GM23248 (cell line): Measurements from ENCODE around the gene SACM1L. TPM values are rescaled to one million over a fixed set of nuclear protein-coding genes. Genes with fewer than 3 reads are reported as not detected.
"Not testable (repeated sequence)": the region's sequence is repeated elsewhere in the genome, so short reads cannot be mapped to it uniquely, and the experiment has no call there.

Experiments used
- DNase-seq: peaks from one replicate; pipeline ENCODE4 v3.0.0-alpha.2; 2015
- H2AFZ ChIP-seq: fragments of 200-600 bp; sonication (generic); 2 replicates; pipeline ENCODE4 v1.6.1; 2016; ENCODE audit warnings: antibody characterized with exemption
- H3F3A ChIP-seq: fragments of 200-600 bp; sonication (generic); 2 replicates; pipeline ENCODE4 v1.6.1; 2016; ENCODE audit warnings: mild to moderate bottlenecking, antibody characterized with exemption, mixed run types; ENCODE audit not compliant: insufficient read depth
- H3K27ac ChIP-seq: fragments of 200-600 bp; sonication (generic); 2 replicates; pipeline ENCODE4 v1.5.1; 2016; ENCODE audit warnings: mild to moderate bottlenecking
- H3K27me3 ChIP-seq: fragments of 200-600 bp; sonication (generic); replicated peaks from 2 replicates; pipeline ENCODE4 v1.6.1; 2016; ENCODE audit warnings: mild to moderate bottlenecking; ENCODE audit not compliant: insufficient read depth
- H3K36me3 ChIP-seq: fragments of 200-600 bp; sonication (generic); 2 replicates; pipeline ENCODE4 v1.6.1; 2016; ENCODE audit warnings: low read depth, mild to moderate bottlenecking
- H3K4me1 ChIP-seq: fragments of 200-600 bp; sonication (generic); 2 replicates; pipeline ENCODE4 v1.6.1; 2016; ENCODE audit warnings: mild to moderate bottlenecking; ENCODE audit not compliant: insufficient read depth
- H3K4me2 ChIP-seq: fragments of 200-600 bp; sonication (generic); one replicate; pipeline ENCODE4 v1.6.1; 2016; ENCODE audit warnings: mild to moderate bottlenecking; ENCODE audit not compliant: unreplicated experiment
- H3K4me3 ChIP-seq: fragments of 200-600 bp; sonication (generic); 2 replicates; pipeline ENCODE4 v1.5.1; 2016; ENCODE audit warnings: mild to moderate bottlenecking
- H3K79me2 ChIP-seq: fragments of 200-600 bp; sonication (generic); 2 replicates; pipeline ENCODE4 v1.6.1; 2016; ENCODE audit warnings: mild to moderate bottlenecking; ENCODE audit not compliant: insufficient read depth
- H3K9ac ChIP-seq: fragments of 200-600 bp; sonication (generic); 2 replicates; pipeline ENCODE4 v1.6.1; 2016; ENCODE audit warnings: mild to moderate bottlenecking
- H3K9me2 ChIP-seq: fragments of 200-600 bp; sonication (generic); 2 replicates; pipeline ENCODE4 v1.6.1; 2016; ENCODE audit warnings: mixed run types, mild to moderate bottlenecking, moderate library complexity; ENCODE audit not compliant: insufficient read depth
- H3K9me3 ChIP-seq: fragments of 200-600 bp; sonication (generic); one replicate; pipeline ENCODE4 v1.6.1; 2017; ENCODE audit warnings: low read depth
- H4K20me1 ChIP-seq: fragments of 200-600 bp; sonication (generic); 2 replicates; pipeline ENCODE4 v1.6.0; 2016; ENCODE audit not compliant: insufficient read depth
- EZH2 ChIP-seq: fragments of 200-600 bp; sonication (generic); IDR thresholded peaks from 2 replicates; pipeline ENCODE4 v1.6.1; 2018; ENCODE audit warnings: antibody characterized with exemption, mild to moderate bottlenecking; ENCODE audit not compliant: insufficient read depth, poor library complexity, severe bottlenecking
- EZH2phosphoT487 ChIP-seq: fragments of 200-600 bp; sonication (generic); IDR thresholded peaks from 2 replicates; pipeline ENCODE4 v1.6.1; 2018; ENCODE audit warnings: antibody characterized with exemption, moderate library complexity, mild to moderate bottlenecking, low read depth; ENCODE audit not compliant: insufficient read depth
- WGBS, 2 experiments: methylation state at CpG; one replicate each; pipeline ENCODE4 v1.1.6; 2015 to 2017; ENCODE audit warnings: low lambda C conversion rate in 2 of 2, low coverage in 1 of 2; ENCODE audit errors: missing lambda C conversion rate in 2 of 2; 5-methylcytosine and 5-hydroxymethylcytosine counted together
- in situ Hi-C: fragments of 300-500 bp; cut with MboI; formaldehyde crosslinking; loops from 2 replicates; pipeline ENCODE4 v1.15.0; 2020
- polyA plus RNA-seq: library from polyadenylated mRNA; unstranded; fragments of >200 nt; fragmentation: Nextera tagmentation; extraction: Ambion mirVana; gene quantifications from 2 replicates; pipeline ENCODE4 v1.2.1, GENCODE V29; 2016
- total RNA-seq: library from RNA; depleted of rRNA; stranded (reverse); fragments of >200 nt; shearing (Covaris generic); gene quantifications from 2 replicates; pipeline ENCODE4 v1.2.3, GENCODE V29; 2014

SACM1L gene
- total and polyA plus RNA-seq, 2 experiments from 2014 or later = 33.6 to 33.9 TPM

DNA sequence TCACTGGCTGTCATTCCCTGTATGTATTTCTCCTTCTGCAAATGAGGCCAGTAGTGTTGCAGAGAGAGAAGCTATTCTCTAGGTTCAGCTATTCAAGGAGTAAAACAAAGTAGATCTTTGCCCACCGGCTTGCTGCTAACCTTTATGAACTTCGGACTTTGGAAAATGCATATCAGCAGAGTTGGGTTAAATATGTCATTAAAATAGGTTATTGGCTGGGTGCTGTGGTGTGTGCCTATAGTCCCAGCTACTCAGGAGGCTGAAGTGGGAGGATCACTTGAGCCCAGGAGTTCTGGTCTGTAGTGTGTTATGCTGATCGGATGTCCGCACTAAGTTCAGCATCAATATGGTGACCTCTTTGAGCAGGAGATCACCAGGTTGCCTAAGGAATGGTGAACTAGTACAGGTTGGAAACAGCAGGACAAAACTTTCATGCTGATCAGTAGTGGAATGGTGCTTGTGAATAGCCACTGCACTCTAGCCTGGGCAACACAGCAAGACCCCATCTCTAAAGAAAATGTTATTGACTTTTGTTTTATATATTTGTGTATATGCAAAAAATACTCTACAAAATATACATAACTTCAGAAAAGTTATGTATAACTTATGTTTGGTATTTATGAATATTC is 53.4 kb downstream of the SACM1L start:
- H3K36me3 ChIP-seq = peaks cover 56% of the 10 kb centered on the region
- no peak overlapping the region for H3K27ac ChIP-seq
- no peaks in the 10 kb centered on the region for H3K27me3 ChIP-seq
- 88 to 89% methylated on average over 4 of the region's 4 CpGs for WGBS, 2 experiments
- H3F3A ChIP-seq = no peaks in the 10 kb centered on the region
- no peak overlapping the region for H2AFZ ChIP-seq
- H3K9ac ChIP-seq = no peak overlapping the region
- H3K4me2 ChIP-seq = no peak overlapping the region
- no peaks in the 10 kb centered on the region for H3K9me3 ChIP-seq
- H4K20me1 ChIP-seq = no peaks in the 10 kb centered on the region
- no peak for DNase-seq
- H3K9me2 ChIP-seq = no peaks in the 10 kb centered on the region
- TF ChIP-seq EZH2phosphoT487 (no peak), EZH2 (no peak)
- no peaks in the 10 kb centered on the region for H3K79me2 ChIP-seq
- H3K4me3 ChIP-seq = no peak overlapping the region
- H3K4me1 ChIP-seq = no peaks in the 10 kb centered on the region
- in situ Hi-C loops = no loop called here

DNA sequence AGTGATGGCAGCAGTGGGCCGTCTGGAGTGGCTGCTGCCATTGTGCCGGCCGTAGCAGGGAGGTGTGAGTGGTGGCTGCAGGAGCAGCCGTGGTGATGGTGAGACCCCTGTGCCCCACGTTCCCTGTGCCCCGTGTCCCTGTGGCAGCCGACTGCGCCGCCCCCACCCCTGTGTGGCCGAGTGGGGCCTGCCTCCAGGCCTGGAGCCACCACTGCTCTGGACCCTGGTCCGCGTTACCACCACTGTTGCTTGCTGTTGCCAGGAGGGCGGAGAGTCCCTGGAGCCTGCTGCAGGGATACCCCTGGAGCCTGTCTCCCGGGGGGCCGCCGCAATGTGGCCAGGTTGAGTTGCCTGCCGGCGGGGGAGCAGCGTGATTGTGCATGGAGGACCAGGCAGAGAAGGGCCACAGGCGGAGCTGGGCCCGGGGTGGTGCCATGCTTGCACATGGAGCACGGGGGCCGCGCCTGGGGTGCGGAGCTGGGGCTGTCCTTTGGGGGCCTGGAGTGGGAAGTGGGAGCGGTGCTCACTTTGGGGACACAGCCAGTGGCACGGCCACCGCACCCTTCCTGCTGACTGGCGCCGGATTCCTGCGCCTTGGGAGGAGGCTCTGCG is 57.1 kb downstream of the SACM1L start:
- Histone ChIP-seq H3K4me1 (no peaks in the 10 kb centered on the region), H3K9me3 (no peaks in the 10 kb centered on the region), H3K9ac (no peak overlapping the region), H3K79me2 (no peaks in the 10 kb centered on the region), H3K4me2 (no peak overlapping the region), H3K27me3 (no peaks in the 10 kb centered on the region), H2AFZ (no peak overlapping the region), H3K36me3 (peaks cover 27% of the 10 kb centered on the region), H3K27ac (no peak overlapping the region), H3F3A (no peaks in the 10 kb centered on the region), H3K9me2 (no peaks in the 10 kb centered on the region), H4K20me1 (no peaks in the 10 kb centered on the region), H3K4me3 (no peak overlapping the region)
- TF ChIP-seq EZH2phosphoT487 (no peak), EZH2 (no peak)
- in situ Hi-C loops = no loop called here
- no peak for DNase-seq
- WGBS, 2 experiments = 91 to 92% methylated on average over 23 to 32 of the region's 32 CpGs

DNA sequence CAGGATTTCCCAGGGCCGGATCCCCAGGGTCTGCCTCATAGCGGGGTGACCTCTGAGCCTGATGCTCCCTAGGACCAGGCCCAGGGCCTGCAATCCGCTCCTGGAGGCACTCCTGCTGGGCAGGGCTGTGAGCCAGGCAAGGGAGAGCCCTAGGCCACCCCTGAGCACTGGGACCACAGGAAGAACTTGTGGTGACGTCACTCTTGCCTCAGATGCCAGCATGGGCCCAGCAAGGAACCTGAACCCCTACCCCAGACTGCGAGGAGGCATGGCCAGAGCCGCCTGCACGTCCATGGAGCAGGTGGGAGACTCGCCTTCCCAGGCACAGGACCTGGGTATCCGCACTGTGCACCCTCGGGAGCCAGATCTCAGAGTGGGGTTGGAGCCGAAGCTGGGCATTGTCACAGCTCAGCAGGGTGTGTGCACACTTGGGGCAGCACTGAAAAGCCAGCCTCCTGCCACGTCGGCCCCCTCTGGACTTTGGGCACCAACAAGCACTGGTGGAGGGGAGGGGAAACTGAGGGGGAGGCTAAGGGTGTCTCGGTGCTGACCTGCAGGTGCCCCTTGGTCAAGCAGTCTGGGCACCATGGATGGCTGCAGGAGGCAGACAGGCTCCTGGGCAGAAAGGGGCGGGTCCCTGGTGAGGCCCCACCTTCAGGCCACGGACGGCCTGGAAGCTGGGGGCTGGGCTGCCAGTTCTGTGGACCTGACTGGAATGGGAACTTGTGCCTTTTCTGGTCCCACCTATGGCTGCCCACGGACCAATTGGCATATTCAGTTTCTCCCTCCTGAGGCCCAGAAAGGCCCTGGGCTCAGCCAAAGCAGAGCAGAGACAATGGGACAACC is 57.8 kb downstream of the SACM1L start:
- H3K27me3 ChIP-seq = no peaks in the 10 kb centered on the region
- no peaks in the 10 kb centered on the region for H3K9me2 ChIP-seq
- H3K9me3 ChIP-seq = no peaks in the 10 kb centered on the region
- no peaks in the 10 kb centered on the region for H4K20me1 ChIP-seq
- H3K36me3 ChIP-seq = peaks cover 19% of the 10 kb centered on the region; the same call in 1 of the 2 replicates
- no peak for DNase-seq
- no peak overlapping the region for H3K4me3 ChIP-seq
- H3K27ac ChIP-seq = no peak overlapping the region
- no peak for TF ChIP-seq EZH2
- no peaks in the 10 kb centered on the region for H3K4me1 ChIP-seq
- in situ Hi-C loops = no loop called here
- 94 to 95% methylated on average over 16 to 18 of the region's 18 CpGs for WGBS, 2 experiments
- no peaks in the 10 kb centered on the region for H3F3A ChIP-seq
- no peak overlapping the region for H3K9ac ChIP-seq
- no peak overlapping the region for H2AFZ ChIP-seq
- no peak overlapping the region for H3K4me2 ChIP-seq
- H3K79me2 ChIP-seq = no peaks in the 10 kb centered on the region

DNA sequence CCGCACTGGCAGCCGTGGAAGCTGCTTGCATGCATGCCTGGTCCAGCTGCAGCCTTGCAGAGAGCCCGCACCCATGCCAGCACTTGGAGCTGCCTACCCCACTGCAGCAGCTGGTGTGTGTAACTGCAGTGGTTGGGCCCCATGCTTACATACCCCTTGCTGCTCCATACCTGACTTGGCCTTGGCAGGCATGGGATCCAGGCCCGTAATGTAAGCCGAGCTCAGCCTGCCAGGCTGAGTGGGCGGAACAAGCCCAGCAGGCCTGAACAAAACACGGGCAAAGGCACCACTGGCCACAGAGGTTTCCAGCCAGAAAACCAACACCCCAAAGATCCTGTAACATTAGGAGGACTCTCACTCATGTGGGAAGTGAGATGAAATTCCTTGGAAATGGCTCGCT is 58.9 kb downstream of the SACM1L start:
- H3K9me3 ChIP-seq = no peaks in the 10 kb centered on the region
- no peaks in the 10 kb centered on the region for H4K20me1 ChIP-seq
- H3K27ac ChIP-seq = no peak overlapping the region
- H3K36me3 ChIP-seq = peaks cover 16% of the 10 kb centered on the region; the same call in 1 of the 2 replicates
- H3K4me2 ChIP-seq = no peak overlapping the region
- H3K4me3 ChIP-seq = no peak overlapping the region
- no peak for DNase-seq
- H3K79me2 ChIP-seq = no peaks in the 10 kb centered on the region
- H3K27me3 ChIP-seq = no peaks in the 10 kb centered on the region
- no peaks in the 10 kb centered on the region for H3F3A ChIP-seq
- H3K9me2 ChIP-seq = no peaks in the 10 kb centered on the region
- no peak overlapping the region for H2AFZ ChIP-seq
- WGBS, 2 experiments = 89 to 91% methylated on average over 8 of the region's 8 CpGs
- no peaks in the 10 kb centered on the region for H3K4me1 ChIP-seq
- in situ Hi-C loops = no loop called here
- TF ChIP-seq EZH2 (no peak), EZH2phosphoT487 (no peak)
- no peak overlapping the region for H3K9ac ChIP-seq

DNA sequence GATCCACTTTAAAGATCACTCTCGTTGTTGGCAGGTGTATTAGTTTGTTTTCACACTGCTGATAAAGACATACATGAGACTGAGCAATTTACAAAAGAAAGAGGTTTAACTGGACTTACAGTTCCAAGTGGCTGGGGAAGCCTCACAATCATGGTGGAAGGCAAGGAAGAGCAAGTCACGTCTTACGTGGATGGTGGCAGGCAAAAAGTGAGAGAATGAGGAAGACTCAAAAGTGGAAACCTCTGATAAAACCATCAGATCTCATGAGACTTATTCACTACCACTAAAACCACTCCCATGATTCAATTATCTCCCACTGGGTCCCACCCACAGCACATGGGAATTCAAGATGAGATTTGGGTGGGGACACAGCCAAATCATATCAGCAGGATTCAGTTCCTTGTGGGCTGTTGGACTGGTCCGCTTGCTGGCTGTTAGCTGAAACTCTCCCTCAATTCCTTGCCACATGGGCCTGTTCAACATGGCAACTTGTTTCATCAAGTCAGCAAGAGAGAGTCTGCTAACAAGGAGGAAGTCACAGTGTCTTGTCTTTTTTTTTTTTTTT is 59.9 kb downstream of the SACM1L start:
- H3K4me1 ChIP-seq, H4K20me1 ChIP-seq, H3F3A ChIP-seq, H2AFZ ChIP-seq, H3K9me3 ChIP-seq, H3K9me2 ChIP-seq, H3K4me3 ChIP-seq, H3K27me3 ChIP-seq, H3K79me2 ChIP-seq, H3K4me2 ChIP-seq, H3K27ac ChIP-seq, in situ Hi-C loops, DNase-seq, H3K9ac ChIP-seq: not testable (repeated sequence)
- peaks cover 10% of the 10 kb centered on the region; the same call in 1 of the 2 replicates for H3K36me3 ChIP-seq
- WGBS, 2 experiments = 95% methylated on average over 4 of the region's 4 CpGs
